ENCODE results near the gene ZNF32. TPM values are rescaled to one million over a fixed set of nuclear protein-coding genes. Genes with fewer than 3 reads are reported as not detected.

Gene ZNF32
- total and polyA plus RNA-seq, 2 of the 8 experiments (the other 6 are each of a cell fraction or from before 2014, with no cell fraction given), result 17.2 to 22.5 TPM

- H2BK20ac ChIP-seq (ENCODE audit: low read length), result no peak overlapping the region
- H3K18ac ChIP-seq (ENCODE audit: extremely low read depth, low read length), result no peak overlapping the region
- ChIA-PET CTCF (ENCODE audit: partially characterized antibody) (no interaction called here), POLR2A (ENCODE audit: partially characterized antibody) (no interaction called here)
- peaks cover 2 to 15% (median 14%) of the 10 kb centered on the region in 4 experiments for H3K27me3 ChIP-seq (replicated peaks in 1 of 4; ENCODE audit: control insufficient read depth in 3 of 4, extremely low read depth in 1 of 4, insufficient read depth in 3 of 4, low read length in 3 of 4)
- no peak overlapping the region for H4K91ac ChIP-seq (replicated peaks; ENCODE audit: insufficient read length, low read length)
- H2BK15ac ChIP-seq (ENCODE audit: low read length), result no peak overlapping the region
- H3K4me1 ChIP-seq (replicated peaks in 1 of 4; ENCODE audit: control insufficient read depth in 3 of 4, insufficient read depth in 4 of 4, low read length in 3 of 4), result no peaks in the 10 kb centered on the region; a peak in 1 of 7 replicates
- H3K4ac ChIP-seq (replicated peaks; ENCODE audit: insufficient read length, low read depth, low read length), result no peak overlapping the region
- no peaks in the 10 kb centered on the region for H4K20me1 ChIP-seq (replicated peaks in 1 of 2; ENCODE audit: control insufficient read depth in 1 of 2, insufficient read depth in 2 of 2, low read length in 2 of 2)
- no peak overlapping the region for H2BK12ac ChIP-seq (ENCODE audit: low read depth, low read length)
- H4K5ac ChIP-seq (ENCODE audit: insufficient read length, low read depth, low read length), result no peak overlapping the region
- no peak overlapping the region for H3K23ac ChIP-seq (ENCODE audit: insufficient read length)
- H3K23me2 ChIP-seq (ENCODE audit: low read depth, low read length), result peaks cover 4% of the 10 kb centered on the region
- DNase-seq (ENCODE audit: low read depth in 1 of 2, low spot score in 2 of 2) (no peak), FAIRE-seq (no peak)
- H3K56ac ChIP-seq (replicated peaks; ENCODE audit: insufficient read length, low read depth, low read length), result no peak overlapping the region
- no peaks in the 10 kb centered on the region for H3K79me2 ChIP-seq (ENCODE audit: control insufficient read depth in 1 of 2, insufficient read depth in 2 of 2, low read length in 2 of 2)
- H3K79me1 ChIP-seq (ENCODE audit: low read depth, low read length), result no peaks in the 10 kb centered on the region
- H2BK120ac ChIP-seq (replicated peaks; ENCODE audit: low read depth, low read length), result no peak overlapping the region
- H3K9me3 ChIP-seq (ENCODE audit: insufficient read depth in 2 of 2, low read depth in 1 of 2, low read length in 1 of 2), result no peaks in the 10 kb centered on the region
- 93% methylated on average over 2 of the region's 2 CpGs; no CpG with 5 or more reads in 1 of the 2 experiments for WGBS, 2 experiments (ENCODE audit: extremely low coverage in 1 of 2, insufficient coverage in 1 of 2, insufficient read length in 1 of 2, insufficient replicate concordance in 2 of 2, low coverage in 1 of 2, low lambda C conversion rate in 2 of 2, missing lambda C conversion rate in 1 of 2)
- H3K36me3 ChIP-seq (ENCODE audit: control insufficient read depth in 2 of 4, insufficient read depth in 4 of 4, low read length in 3 of 4), result no peaks in the 10 kb centered on the region
- H2BK5ac ChIP-seq (ENCODE audit: low read depth, low read length), result no peak overlapping the region
- H3K9ac ChIP-seq (replicated peaks in 1 of 4; ENCODE audit: extremely low read depth in 1 of 4, low read depth in 3 of 4, low read length in 3 of 4), result no peak overlapping the region
- no peak overlapping the region for H3K27ac ChIP-seq (ENCODE audit: low read depth, low read length)
- no peak overlapping the region for H2AK5ac ChIP-seq (ENCODE audit: low read depth, low read length)
- no peak overlapping the region for H2AFZ ChIP-seq (ENCODE audit: low read length)
- no peak overlapping the region for H4K8ac ChIP-seq (ENCODE audit: extremely low read depth, insufficient read depth, low read length)
- H3K4me2 ChIP-seq (ENCODE audit: insufficient read depth in 1 of 2, low read depth in 2 of 2, low read length in 2 of 2), result no peak overlapping the region
- no peak overlapping the region for H3K14ac ChIP-seq (ENCODE audit: insufficient read length)
- no peak overlapping the region for H3K4me3 ChIP-seq (ENCODE audit: extremely low read depth in 1 of 4, insufficient read depth in 2 of 4, low read depth in 3 of 4, low read length in 4 of 4)
- TF ChIP-seq KDM4A (IDR thresholded peaks at IDR 0.05; ENCODE audit: low read depth, low read length, severe bottlenecking) (no peak), MAFK (IDR thresholded peaks at IDR 0.05; ENCODE audit: low read depth, low read length) (no peak), RNF2 (IDR thresholded peaks at IDR 0.05; ENCODE audit: borderline replicate concordance, low read depth, low read length, missing control alignments, poor library complexity, severe bottlenecking) (no peak), RAD21 (IDR thresholded peaks at IDR 0.05 in 1 of 2, conservative IDR thresholded peaks at IDR 0.05 in 1 of 2; ENCODE audit: low read depth in 2 of 2, low read length in 2 of 2) (no peak), SIRT6 (IDR thresholded peaks at IDR 0.05; ENCODE audit: low read length) (no peak), NANOG (IDR thresholded peaks at IDR 0.05; ENCODE audit: insufficient read depth, low read depth, low read length, poor library complexity, severe bottlenecking) (no peak), CREB1 (IDR thresholded peaks at IDR 0.05) (no peak), BCL11A (IDR thresholded peaks at IDR 0.05; ENCODE audit: low read depth in 2 of 2, low read length in 2 of 2) (no peak), POLR2AphosphoS5 (IDR thresholded peaks at IDR 0.05; ENCODE audit: low read depth, low read length) (no peak), SRF (IDR thresholded peaks at IDR 0.05; ENCODE audit: low read depth, low read length) (no peak), RBBP5 (IDR thresholded peaks at IDR 0.05; ENCODE audit: borderline replicate concordance, low read depth, low read length) (no peak), GTF2F1 (IDR thresholded peaks at IDR 0.05; ENCODE audit: borderline replicate concordance, low read depth, low read length) (no peak), TAF7 (optimal IDR thresholded peaks at IDR 0.05; ENCODE audit: borderline replicate concordance, low read depth, low read length) (no peak)
Observed at GRCh38 chr10:43653746-43654145, 5.1 kb upstream of the ZNF32 start.
